Bronchial smooth muscle cell (primary cell): ENCODE measurements around the gene ALAS2. TPM values are rescaled to one million over a fixed set of nuclear protein-coding genes. Genes with fewer than 3 reads are reported as not detected.

Experiments used
- total RNA-seq: library from RNA; depleted of rRNA; stranded (reverse); fragments of >200 nt; gene quantifications from 2 replicates; pipeline ENCODE4 v1.2.1, GENCODE V29; 2014

Gene ALAS2
- total RNA-seq, result not detected in 2 replicates

GRCh38 chrX:55030271-55031205 is at the start of gene ALAS2:
Gene ALAS2, minus strand, starts transcription at chrX:55030977. Its CDS starts 4,977 bp downstream, at chrX:55026000.

GRCh38 chrX:55074851-55075467 is 44.2 kb upstream of the ALAS2 start, which contains the start of gene PAGE2B:
Gene PAGE2B, plus strand, starts transcription at chrX:55075030. Its CDS starts 1,012 bp downstream, at chrX:55076042.

GRCh38 chrX:54999717-55000598 is 30.8 kb downstream of the ALAS2 start, which contains the start of gene APEX2:
Gene APEX2, plus strand, starts transcription at chrX:55000363. Its CDS starts 60 bp downstream, at chrX:55000423.

DNA sequence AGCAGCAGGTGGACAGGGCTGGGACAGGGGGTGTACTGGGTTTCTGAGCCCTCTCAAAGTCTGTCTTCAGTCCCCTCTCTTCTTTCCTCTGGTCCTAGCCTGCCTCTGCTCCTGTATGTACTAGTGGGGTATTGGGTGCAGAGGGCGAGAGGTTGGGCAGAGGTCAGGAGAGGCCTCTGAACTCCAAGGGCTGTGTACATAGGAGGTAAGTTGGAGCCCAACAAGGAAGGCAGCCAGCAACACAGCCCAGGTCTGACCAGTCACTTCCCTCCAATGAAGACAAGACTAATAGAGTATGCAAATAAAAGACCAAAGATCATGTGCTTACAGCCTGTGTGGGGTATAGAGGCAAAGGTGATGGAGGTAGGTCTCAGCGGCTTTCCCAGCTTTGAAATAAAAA is 36.7 kb downstream of the ALAS2 start, which contains the start of gene PFKFB1:
Gene PFKFB1, minus strand, starts transcription at position 90 of the 400 bp plus-strand sequence. CDS start 181 bp downstream, outside the sequence.

Other genes starting within 250 kb of the ALAS2 start
- gene ITIH6, start 232.7 kb downstream of the ALAS2 start, total RNA-seq, result not detected in 2 replicates
- 154 and 247 TPM in 2 replicates for gene MAGED2, start 223.2 kb downstream of the ALAS2 start, total RNA-seq
- gene TRO, start 110.2 kb downstream of the ALAS2 start, total RNA-seq, result 17.3 and 20.6 TPM in 2 replicates
- 0.16 TPM in 1 of 2 replicates, not detected in the other for gene PFKFB1, start 36.8 kb downstream of the ALAS2 start, total RNA-seq
- gene APEX2, start 30.6 kb downstream of the ALAS2 start, total RNA-seq, result 3.4 and 3.8 TPM in 2 replicates
- gene PAGE2B, start 44.1 kb upstream of the ALAS2 start, total RNA-seq, result not detected in 2 replicates
- not detected in 2 replicates for gene PAGE2, start 58.0 kb upstream of the ALAS2 start, total RNA-seq
- gene PAGE5, start 189.4 kb upstream of the ALAS2 start, total RNA-seq, result not detected in 2 replicates
- not detected in 2 replicates for gene PAGE3, start 233.9 kb upstream of the ALAS2 start, total RNA-seq